Fibroblast of lung (primary cell): ENCODE data around the gene THAP2. TPM values are rescaled to one million over a fixed set of nuclear protein-coding genes. Genes with fewer than 3 reads are reported as not detected.
A peak's percentile ranks its signal among the peaks of the same experiment; 100 is the strongest.

Experiments used
- DNase-seq, 2 donors: peaks; one replicate each; pipeline versions ENCODE4 v3.0.0 to v3.0.0-alpha.2; 2010; ENCODE audit warnings: low read depth in 2 of 2
- H2AFZ ChIP-seq: 2 replicates; pipeline ENCODE4 v1.5.1; 2012; ENCODE audit warnings: low read length, control low read depth, inconsistent platforms
- H3K27ac ChIP-seq: 2 replicates; pipeline ENCODE4 v1.5.1; 2011; ENCODE audit warnings: low read length, control low read depth; ENCODE audit not compliant: insufficient read depth
- H3K27me3 ChIP-seq: 2 replicates; pipeline ENCODE4 v1.5.1; 2011; ENCODE audit warnings: mild to moderate bottlenecking, low read length; ENCODE audit not compliant: control insufficient read depth, insufficient read depth
- H3K36me3 ChIP-seq: 2 replicates; pipeline ENCODE4 v1.5.1; 2011; ENCODE audit warnings: low read length; ENCODE audit not compliant: control insufficient read depth, insufficient read depth
- H3K4me1 ChIP-seq: 2 replicates; pipeline ENCODE4 v1.5.1; 2011; ENCODE audit warnings: low read length; ENCODE audit not compliant: control insufficient read depth, insufficient read depth; ENCODE audit errors: extremely low read depth
- H3K4me2 ChIP-seq: 2 replicates; pipeline ENCODE4 v1.5.1; 2011; ENCODE audit warnings: low read length, control low read depth; ENCODE audit not compliant: insufficient read depth; ENCODE audit errors: extremely low read depth
- H3K4me3 ChIP-seq, 4 experiments: fragments of 200-600 bp in 1 of 4; sonication (generic) in 1 of 4; replicated peaks in 1 of 4; 2 replicates each; pipeline ENCODE4 v1.5.1; 2011 to 2016; ENCODE audit warnings: low read length in 4 of 4, low read depth in 3 of 4, mild to moderate bottlenecking in 3 of 4, control low read depth in 2 of 4, inconsistent platforms in 1 of 4, mixed read lengths in 1 of 4; ENCODE audit not compliant: insufficient read depth in 1 of 4; ENCODE audit errors: control extremely low read depth in 1 of 4
- H3K79me2 ChIP-seq: 2 replicates; pipeline ENCODE4 v1.5.1; 2012; ENCODE audit warnings: mild to moderate bottlenecking, low read length, inconsistent platforms; ENCODE audit not compliant: control insufficient read depth, insufficient read depth
- H3K9ac ChIP-seq: 2 replicates; pipeline ENCODE4 v1.5.1; 2011; ENCODE audit warnings: mild to moderate bottlenecking, low read length, control low read depth; ENCODE audit not compliant: insufficient read depth
- H3K9me3 ChIP-seq: 2 replicates; pipeline ENCODE4 v1.5.1; 2012; ENCODE audit warnings: low read depth, low read length; ENCODE audit not compliant: control insufficient read depth, insufficient read depth
- H4K20me1 ChIP-seq: 2 replicates; pipeline ENCODE4 v1.5.1; 2011; ENCODE audit warnings: low read length; ENCODE audit not compliant: control insufficient read depth, insufficient read depth; ENCODE audit errors: extremely low read depth
- EZH2 ChIP-seq: IDR thresholded peaks from 2 replicates; pipeline ENCODE4 v1.5.1; 2012; ENCODE audit warnings: low read length, control low read depth, mild to moderate bottlenecking; ENCODE audit errors: missing control alignments
- polyA plus RNA-seq, 2 donors: library from polyadenylated mRNA; depleted of rRNA in 1 of 2; stranded (reverse) in 1 of 2; unstranded in 1 of 2; fragments of >200 nt; gene quantifications; 2 replicates each; pipeline ENCODE4 v1.2.1, GENCODE V29; 2011 to 2012; ENCODE audit warnings: missing spikeins in 1 of 2
- total RNA-seq: library from RNA; depleted of rRNA; stranded (reverse); fragments of >200 nt; gene quantifications from 2 replicates; pipeline ENCODE4 v1.2.1, GENCODE V29; 2014
- TF ChIP-seq, protein P1 (sequence below), 2 donors: IDR thresholded peaks in 1 of 2; conservative IDR thresholded peaks in 1 of 2; 1 replicate in 1 of 2; 2 replicates in 1 of 2; pipeline ENCODE4 v1.5.1; 2011 to 2012; ENCODE audit warnings: low read length in 2 of 2, control low read depth in 1 of 2, inconsistent platforms in 1 of 2, low read depth in 1 of 2, mild to moderate bottlenecking in 1 of 2

THAP2 gene
- total and polyA plus RNA-seq, 2 donors (not counting 1 experiment from before 2014, with no cell fraction given) = 1.5 to 6.9 TPM

DNA sequence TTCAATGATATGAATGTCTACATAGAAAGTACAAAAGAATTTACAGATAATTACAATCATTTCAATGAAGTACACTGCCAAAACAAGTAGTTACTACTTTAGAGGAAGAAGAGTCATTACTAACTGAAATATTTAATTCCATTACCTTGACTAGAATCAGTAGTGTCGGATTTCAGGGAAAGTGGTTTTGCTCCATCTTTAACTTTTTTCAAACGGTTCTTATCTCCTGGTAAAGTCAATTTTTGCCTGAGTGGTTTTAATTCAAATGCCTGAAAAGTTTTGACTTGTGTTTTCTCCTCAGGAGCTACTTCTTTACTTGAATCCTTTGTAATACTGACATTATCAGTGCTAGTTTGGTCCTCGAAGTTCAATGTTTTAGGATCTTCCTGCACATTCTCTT is 7.4 kb upstream of the THAP2 start:
- Histone ChIP-seq H3K9me3 (no peaks in the 10 kb centered on the region), H3K79me2 (peaks cover 84% of the 10 kb centered on the region), H3K4me2 (no peak overlapping the region), H2AFZ (no peak overlapping the region), H3K4me1 (no peaks in the 10 kb centered on the region), H4K20me1 (no peaks in the 10 kb centered on the region), H3K36me3 (peaks cover 5% of the 10 kb centered on the region), H3K4me3 (no peak overlapping the region), H3K27me3 (no peaks in the 10 kb centered on the region), H3K9ac (no peak overlapping the region), H3K27ac (no peak overlapping the region)
- TF ChIP-seq, protein P1, sequence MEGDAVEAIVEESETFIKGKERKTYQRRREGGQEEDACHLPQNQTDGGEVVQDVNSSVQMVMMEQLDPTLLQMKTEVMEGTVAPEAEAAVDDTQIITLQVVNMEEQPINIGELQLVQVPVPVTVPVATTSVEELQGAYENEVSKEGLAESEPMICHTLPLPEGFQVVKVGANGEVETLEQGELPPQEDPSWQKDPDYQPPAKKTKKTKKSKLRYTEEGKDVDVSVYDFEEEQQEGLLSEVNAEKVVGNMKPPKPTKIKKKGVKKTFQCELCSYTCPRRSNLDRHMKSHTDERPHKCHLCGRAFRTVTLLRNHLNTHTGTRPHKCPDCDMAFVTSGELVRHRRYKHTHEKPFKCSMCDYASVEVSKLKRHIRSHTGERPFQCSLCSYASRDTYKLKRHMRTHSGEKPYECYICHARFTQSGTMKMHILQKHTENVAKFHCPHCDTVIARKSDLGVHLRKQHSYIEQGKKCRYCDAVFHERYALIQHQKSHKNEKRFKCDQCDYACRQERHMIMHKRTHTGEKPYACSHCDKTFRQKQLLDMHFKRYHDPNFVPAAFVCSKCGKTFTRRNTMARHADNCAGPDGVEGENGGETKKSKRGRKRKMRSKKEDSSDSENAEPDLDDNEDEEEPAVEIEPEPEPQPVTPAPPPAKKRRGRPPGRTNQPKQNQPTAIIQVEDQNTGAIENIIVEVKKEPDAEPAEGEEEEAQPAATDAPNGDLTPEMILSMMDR (conservative IDR thresholded peaks at IDR 0.05 in 1 of 2, IDR thresholded peaks at IDR 0.05 in 1 of 2; ENCODE audit: low read depth in 1 of 2, low read length in 2 of 2) = no peak
- TF ChIP-seq EZH2 = no peak
- peak in 1 of 2 donors; percentile 40 for DNase-seq

DNA sequence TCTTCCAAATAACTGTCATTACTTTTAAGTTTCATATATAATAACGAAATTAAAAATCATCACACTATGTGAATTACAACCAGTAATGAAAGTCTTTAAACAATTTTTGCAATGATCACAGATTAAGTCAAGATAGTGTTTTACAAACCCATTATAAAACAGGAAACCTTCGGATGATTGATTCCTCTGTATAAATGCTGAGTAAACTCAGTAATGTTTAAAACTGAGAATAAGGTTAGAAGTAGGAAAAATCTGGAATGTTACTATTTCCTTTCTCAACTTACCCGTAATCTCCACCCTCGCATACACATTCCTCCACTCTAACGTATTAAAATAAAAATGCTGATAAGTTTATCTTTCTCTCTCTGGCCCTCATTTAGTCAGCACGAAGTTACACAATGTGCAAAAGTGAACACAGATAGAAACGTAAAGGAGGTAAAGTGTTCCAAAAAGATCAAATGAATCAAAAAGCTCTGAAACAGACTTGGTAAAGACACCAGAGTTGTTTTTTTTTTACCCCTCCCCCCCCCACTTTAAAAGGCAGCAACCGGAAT is 2.0 kb upstream of the THAP2 start:
- H3K4me2 ChIP-seq = peak overlapping the region; percentile 81
- H3K4me1 ChIP-seq = no peaks in the 10 kb centered on the region
- peaks cover 67% of the 10 kb centered on the region for H3K79me2 ChIP-seq
- H3K4me3 ChIP-seq = peak overlapping the region; percentile 85 to 99 (median 92)
- peak overlapping the region; percentile 96 for H3K27ac ChIP-seq
- no peaks in the 10 kb centered on the region for H4K20me1 ChIP-seq
- no peak overlapping the region for H2AFZ ChIP-seq
- peak overlapping the region; percentile 94 for H3K9ac ChIP-seq
- peak; percentile 53 to 77 for DNase-seq
- peaks cover 1% of the 10 kb centered on the region for H3K36me3 ChIP-seq
- H3K9me3 ChIP-seq = no peaks in the 10 kb centered on the region
- no peaks in the 10 kb centered on the region for H3K27me3 ChIP-seq
- TF ChIP-seq, protein P1 (conservative IDR thresholded peaks at IDR 0.05 in 1 of 2, IDR thresholded peaks at IDR 0.05 in 1 of 2; ENCODE audit: low read depth in 1 of 2, low read length in 2 of 2) = no peak
- TF ChIP-seq EZH2 = no peak

DNA sequence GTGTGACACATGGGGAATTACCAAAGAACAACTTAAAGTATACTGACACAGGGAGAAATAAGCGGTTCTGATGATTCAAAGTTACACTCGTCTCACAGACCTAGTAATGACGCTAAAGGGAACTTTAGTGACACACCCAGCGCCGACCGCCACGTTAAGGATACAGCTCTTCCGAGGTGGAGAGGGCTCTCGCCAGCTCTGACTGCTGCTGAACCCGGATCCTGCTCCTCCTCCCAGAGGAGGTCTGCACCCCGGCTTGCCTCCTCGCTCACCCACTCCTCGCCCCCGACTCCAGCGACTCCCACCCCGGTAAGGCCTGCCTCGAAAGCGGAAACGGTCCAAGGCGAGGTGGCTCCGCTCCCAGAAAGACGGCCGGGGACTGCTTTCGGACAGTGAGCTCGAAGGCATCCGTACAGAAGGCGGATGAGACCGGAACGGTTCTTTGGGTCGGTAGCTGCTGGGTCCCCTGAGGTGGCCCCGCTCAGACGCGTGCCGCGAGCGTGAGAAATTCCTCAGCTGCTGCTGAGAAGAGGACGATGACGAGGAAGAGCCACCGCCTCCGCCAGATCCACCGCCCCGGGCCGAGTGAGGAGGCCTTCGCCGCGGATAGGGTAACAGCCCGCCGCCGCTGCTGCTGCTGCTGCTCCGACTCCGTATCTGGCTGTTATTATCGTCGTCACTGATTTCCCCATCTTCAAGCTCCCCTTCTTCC is 1.1 kb upstream of the THAP2 start:
- H3K79me2 ChIP-seq = peaks cover 60% of the 10 kb centered on the region
- peaks cover 1% of the 10 kb centered on the region for H3K36me3 ChIP-seq
- peak; percentile 67 to 71 for DNase-seq
- H3K9me3 ChIP-seq = no peaks in the 10 kb centered on the region
- H3K9ac ChIP-seq = peak overlapping the region; percentile 94
- H3K27ac ChIP-seq = peak overlapping the region; percentile 96
- H3K4me1 ChIP-seq = no peaks in the 10 kb centered on the region
- H2AFZ ChIP-seq = no peak overlapping the region
- peak overlapping the region; percentile 85 to 99 (median 92) for H3K4me3 ChIP-seq
- no peaks in the 10 kb centered on the region for H4K20me1 ChIP-seq
- TF ChIP-seq EZH2 = no peak
- TF ChIP-seq, protein P1 (conservative IDR thresholded peaks at IDR 0.05 in 1 of 2, IDR thresholded peaks at IDR 0.05 in 1 of 2; ENCODE audit: low read depth in 1 of 2, low read length in 2 of 2) = no peak
- peak overlapping the region; percentile 81 for H3K4me2 ChIP-seq
- no peaks in the 10 kb centered on the region for H3K27me3 ChIP-seq
